Femur (tissue), 1 donor: ENCODE results near the gene POU2F2.

Source experiments
- DNase-seq: peaks from one replicate; pipeline ENCODE4 v3.0.0-alpha.2; 2017

The POU2F2 gene

DNA sequence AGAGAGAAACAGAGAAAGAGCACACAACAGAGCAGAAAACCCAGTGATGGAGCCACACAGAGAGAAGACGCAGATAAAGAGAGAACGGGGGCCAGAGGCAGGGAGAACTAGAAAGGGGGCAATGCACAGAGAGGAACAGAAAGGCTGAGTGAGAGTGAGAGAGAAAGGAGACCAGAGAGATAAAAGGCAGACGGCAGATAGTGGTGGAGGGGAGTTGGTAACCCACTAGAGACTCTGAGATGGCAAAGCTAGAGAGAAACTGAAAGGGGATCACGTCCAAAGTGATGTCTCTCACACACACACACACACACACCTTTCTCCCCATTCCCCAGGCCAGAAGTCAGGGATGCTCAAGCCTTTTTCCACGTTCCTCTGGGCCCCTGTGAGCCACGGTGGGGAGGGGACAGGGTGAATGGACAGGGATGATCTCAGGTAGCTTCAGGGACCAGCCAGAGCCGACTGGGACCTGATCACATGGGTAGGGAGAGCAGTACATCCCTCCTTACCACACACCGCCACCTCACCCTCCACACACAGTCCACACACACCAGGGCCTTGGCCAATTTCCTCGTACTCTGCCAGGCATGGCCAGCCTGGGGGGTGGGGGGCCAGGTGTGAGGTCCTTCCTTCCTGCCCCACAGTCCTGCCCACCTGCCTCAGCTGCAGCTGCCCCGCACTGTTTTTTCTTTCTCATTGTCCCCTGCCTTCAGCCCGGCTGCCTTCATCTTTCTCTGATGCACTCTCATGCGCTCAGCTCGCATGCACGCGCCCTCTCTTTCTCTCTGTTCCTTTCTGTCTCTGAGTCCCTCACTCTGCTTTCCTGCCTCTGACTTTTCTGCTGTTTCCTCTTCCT lies 22.5 kb upstream of the POU2F2 start:
- no peak for DNase-seq

DNA sequence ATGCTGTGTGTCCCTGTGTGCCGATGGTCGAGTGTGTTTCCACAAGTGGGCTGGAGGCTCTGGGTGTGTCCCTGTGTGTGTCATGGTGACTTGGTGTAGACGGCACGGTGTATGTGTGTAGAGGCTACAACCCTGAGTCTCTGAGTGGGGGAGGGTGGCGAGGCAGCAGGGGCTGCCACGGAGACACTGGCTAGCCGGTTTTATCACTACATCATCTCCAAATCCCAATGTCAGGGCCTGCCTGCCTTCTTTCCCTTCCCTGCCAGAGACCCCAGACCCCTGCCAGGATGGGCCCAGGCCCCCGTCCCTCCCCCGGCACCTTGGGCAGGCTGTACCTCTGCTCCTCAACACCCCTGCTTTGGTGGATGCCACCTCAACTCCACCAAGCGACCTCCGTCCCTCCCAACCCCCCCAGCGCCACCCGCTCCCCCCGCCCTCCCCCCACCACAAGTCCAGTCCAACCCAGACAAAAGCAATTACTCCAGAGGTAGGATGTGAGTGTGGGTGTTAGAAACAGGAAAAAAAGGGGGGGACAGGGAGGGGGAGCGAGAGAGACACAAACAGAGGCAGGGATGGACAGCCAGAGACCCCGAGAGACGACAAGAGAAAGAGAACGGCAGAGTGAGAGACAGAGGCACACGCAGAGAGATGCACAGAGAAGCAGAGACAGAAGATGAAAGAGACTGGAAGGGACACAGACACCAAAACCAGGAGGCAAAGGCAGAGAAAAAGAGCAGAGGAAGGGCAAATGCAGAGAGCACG lies 21.6 kb upstream of the POU2F2 start:
- no peak for DNase-seq

DNA sequence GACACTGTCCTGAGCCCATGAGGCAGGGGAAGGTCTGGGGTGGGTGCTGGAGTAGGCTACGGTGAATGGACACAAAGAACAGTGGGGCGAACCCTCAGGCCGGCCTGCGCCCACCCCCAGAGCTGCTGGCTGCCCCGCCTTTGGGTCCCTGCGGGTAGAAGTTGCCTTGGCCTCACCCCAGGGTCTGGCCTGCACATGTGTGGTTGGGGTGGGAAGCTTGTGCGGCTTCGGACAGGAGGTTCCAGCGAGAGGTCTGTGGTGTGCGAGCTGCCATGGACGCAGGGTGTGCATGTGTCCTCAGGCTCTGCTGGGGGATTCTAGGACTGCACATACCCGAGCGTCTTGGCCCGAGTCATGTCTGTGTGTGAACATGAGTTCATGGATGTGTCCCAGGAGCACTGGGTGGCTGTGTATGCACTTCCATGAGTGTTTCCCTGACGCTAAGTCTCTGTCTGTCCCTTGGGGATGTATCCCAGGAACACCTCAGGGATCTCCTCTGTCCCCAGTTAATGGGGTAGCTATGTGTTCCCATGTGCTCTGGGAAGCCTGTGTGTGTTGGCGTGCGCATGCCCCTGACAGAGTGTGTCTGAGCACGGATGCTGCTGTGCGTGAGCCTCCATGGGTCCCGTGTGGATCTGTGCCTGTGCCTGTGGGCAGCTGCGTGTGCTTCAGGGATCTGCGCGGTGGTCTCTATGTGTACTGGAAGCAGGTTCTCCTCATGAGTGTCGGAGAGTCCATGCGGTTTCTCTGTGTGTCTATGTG lies 20.8 kb upstream of the POU2F2 start:
- DNase-seq: no peak

DNA sequence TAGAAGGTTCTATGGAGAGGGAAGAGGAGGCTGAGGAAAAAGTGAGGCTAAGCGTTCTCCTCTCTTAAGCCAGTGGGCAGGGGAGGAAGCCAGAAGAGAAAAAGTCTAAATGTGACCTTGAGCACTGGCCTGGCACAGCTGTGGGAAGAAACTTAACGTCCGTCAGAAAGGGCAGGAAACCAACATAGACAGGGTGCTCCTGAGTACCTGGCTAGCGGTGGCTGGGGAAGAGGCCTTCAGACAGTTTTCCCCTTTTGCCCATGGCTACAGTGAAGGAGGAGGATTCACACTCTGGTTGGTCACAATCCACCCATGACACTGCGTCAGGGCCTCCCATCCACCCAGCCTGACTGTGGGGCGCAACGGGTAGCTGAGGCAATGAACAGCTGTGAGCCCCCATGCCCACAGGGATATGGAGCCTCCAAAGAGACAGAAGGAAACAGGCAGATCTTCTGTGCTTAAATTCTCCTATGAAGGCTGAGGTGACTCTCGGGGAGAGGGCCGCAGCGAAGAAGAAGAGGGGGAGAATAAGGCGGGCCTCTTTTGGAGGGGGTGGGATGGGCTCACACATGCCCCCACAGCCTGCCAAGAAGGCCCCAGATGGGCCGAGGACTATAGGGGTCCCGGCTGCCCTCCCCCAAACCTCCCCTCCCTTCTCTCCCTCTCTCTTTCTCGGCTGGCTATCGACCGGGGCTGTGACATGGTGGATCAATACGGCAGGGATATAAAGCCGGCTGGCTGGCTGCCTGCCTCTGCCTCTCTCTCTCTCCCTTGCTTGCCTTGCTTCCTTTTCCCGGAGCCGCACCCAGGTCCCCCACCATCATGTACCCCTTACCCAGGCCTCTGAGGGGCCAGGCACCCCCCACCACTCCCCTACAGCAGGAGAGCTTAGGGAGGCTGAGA lies 19.8 kb upstream of the POU2F2 start:
- no peak for DNase-seq

DNA sequence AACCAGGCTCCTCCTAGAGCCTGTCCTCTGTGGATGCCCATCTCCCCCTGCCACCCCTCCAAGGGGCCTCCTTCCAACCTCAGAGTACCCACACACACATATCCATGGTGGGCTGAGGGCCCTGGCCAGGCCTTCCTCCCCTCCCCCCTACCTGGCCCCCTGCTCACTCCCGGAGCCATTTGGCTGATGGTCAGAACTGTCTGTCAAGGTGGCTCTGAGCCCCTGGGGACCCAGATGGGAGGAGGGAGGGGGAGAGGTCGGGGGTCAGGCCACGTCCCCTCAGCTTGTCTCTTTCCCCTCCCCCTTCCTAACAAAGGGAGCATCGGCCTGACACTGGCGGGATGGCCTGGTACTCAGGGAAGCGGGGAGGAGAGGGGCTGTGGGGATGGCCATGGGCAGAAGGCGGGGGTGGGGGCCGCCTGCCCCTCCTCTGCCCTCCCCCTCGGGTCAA lies 18.7 kb upstream of the POU2F2 start:
- no peak for DNase-seq

DNA sequence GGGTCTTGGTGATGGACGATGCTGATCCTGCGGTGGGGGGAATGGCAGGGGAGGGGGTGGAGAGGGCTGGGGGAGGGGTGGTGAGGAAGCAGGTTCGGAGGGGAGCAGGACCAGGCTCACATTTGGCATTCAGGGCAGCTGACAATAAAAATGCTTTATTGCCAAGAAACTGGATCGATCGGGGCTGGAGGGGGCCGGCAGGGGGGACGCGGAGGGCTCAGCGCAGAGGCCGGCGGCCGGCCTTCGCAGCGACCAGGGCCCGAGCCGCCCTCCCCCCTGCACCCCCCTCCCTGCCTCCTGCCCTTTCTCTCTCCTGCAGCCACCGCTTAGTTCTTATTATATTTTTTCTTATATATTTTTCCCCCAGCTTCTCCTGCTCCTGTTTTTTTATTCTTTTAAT lies 18.1 kb upstream of the POU2F2 start:
- no peak for DNase-seq

DNA sequence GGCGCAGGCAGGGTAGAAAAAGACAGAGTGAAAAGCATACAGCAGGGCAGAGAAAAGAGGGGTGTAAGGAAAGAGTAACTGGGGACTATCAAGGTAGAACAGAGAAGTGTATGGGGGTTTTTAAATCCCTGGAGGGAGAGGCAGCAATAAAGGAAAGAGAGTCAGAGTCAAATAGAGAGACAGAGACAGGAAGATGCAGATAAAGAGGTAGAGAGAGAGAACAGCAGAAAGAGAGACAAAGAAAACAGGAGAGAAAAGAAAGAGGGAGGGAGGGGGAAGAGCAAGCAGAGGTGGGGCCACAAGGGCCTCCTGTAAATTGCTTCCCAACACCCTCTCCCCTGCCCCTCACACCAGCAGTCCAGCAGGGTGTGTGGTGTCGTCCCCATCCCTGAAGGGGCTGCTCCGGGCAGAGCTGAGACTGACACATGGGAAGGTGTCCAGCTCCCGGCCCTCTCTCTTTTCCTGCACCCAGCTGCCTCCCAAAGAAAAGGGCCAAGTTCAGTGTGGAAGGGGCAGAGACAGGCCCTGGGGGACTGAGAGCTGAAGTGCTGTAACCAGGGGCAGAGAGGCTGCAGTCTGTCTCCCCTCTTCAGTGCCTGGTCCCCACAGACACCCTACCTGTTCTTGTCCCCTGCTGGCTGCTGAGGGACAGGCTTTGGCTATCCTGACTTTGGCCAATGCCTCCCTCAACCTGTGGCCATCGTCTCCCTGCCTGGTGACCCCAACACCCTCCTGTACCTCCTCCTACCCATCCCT lies 17.4 kb upstream of the POU2F2 start:
- no peak for DNase-seq

DNA sequence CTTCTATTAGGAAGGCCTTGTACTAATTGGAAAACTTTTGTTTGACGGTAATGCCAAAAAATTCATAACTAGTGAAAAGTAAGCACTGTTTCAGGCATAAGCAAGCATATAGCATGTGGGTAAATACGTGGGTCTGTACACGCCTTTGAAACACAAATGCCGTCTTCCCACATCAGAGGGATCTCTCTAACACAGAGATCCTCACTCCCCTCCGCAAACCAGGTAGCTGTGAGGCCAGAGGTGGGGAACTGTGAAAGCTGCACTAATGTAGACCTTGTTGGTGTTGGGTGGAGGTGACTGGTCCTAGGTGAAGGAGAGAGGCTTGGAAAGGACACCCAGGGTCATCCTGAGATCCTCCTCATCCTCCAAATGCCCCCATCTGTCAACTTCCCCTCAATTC lies 16.0 kb upstream of the POU2F2 start:
- no peak for DNase-seq

DNA sequence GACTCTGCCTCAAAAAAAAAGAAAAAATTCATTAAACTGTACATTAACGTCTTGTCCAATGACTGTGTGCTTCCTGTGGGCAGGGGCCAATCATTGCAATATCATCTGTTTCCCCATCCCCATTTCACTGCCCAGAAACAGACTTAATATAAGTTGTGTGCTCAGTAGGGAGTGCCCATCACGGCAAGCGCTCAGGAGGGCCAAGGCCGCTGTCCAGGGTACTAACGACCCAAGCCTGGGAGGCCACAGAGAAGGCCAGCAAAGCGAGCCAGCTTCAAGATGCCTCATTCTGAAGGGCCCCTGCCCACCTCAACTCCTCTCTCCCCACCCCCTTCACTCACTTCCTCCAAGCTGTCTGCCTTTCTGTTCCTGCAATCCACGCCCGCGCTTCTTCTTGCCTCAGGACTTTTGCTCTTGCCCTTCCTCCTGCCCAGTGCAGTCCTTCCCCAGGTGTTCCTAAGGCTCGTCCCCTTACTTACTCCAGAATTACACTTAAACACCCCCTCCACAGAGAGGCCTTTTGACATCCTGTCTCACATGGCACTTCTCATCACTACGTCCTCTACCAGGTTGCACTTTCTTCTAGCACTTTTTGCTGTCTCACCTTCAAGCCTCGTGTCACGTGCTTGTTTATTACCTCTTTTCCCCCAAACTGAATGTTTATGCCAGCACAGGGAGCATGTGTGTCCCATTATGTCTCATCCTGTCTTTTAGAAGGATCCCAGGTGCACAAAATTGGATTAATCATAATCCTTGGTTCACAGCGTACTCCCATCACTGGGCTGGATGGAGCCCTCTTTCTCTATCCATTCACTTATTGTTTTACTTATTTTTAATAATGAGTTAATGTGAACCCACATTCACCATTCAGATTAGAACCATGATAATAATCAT lies 11.3 kb upstream of the POU2F2 start:
- DNase-seq: no peak

DNA sequence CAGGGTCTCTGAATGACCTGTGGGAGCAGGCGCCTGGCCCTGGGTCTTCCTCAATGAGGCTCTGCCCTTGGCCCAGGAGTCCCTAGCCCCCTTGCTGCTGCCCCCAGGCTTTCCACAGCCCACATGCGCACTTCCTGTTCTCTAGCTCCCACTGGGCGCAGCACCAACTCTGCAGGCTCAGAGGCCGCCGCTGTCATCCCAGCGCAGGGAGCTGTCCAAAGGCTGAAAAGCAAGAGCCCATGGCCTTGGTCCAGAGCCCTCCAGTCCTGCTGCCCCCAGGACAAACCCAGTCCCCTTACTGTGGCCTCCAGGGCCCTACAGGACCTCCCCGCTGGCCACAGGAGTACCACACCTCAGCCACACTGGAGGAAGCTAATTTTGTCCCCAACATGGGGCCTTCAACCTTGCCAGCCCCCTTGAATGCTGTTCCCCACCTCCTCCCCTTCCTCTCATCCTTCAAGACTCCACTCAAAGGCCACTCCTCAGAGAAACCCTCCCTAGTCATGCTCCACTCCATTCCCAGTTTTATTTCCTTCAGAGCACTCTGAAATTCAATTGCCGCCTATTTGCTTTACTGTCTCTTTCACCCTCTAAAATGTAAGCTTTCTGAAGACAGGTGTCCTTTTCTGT lies 8.0 kb upstream of the POU2F2 start:
- peak; percentile 84 for DNase-seq

DNA sequence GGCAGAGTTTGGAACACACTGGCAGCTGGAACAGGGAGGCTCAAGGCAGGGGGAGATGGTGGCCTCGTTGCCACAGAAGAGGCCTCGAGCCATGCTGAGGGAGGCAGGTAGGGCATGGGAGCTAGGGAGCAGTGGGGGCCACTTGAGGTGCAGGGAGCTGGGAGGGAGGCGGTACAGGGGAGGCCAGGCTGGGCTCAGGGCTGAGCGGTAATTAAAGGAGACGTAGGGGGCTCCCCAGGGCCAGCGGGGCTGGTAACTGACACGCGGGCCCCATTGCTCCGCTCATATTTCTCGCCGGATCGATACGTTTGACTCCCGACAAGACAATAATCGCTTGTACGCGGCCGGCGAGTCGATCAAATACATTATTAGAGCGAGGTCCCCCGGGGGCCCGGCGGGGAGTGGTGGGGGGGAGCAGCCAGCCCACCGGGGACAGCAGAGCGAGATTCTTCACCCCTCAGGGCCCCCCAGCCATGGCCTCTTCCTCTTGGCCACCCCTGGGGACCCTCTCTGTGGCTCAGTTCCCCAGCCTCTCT lies 2.4 kb upstream of the POU2F2 start:
- no peak for DNase-seq

DNA sequence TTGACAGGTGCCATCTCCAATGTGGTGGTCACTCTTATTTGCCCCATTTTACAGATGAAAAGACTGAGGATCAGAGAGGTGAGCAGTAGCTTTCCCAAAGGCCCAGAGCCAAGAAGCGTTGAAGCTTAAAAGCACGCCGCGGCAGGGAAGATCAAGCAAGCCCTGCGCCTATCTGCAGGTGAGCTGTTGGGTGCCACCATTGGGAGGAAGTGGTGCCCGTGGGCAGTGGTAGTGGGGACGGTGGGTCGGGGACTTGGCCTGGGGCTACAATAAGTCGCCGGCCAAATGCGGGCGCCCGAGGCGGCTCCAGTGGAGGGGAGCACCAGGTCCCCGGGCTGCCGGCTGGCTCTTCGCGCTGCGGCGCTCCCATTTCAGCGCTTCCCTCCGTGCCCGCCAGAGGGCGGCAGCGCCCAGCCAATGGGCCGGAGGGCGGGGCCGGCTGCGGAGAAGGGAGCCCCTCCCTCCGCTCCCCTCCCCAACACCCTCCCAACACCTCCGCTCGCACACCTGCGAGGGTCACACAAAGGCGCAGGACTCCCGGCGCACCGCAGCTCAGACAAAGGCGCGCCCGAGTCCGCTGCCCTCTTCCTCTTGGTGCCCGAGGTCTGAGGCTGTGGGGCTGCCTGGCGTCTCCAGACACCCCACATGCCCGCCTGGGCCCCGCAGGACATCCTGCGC lies 744 bp upstream of the POU2F2 start:
- DNase-seq: peak; percentile 68

DNA sequence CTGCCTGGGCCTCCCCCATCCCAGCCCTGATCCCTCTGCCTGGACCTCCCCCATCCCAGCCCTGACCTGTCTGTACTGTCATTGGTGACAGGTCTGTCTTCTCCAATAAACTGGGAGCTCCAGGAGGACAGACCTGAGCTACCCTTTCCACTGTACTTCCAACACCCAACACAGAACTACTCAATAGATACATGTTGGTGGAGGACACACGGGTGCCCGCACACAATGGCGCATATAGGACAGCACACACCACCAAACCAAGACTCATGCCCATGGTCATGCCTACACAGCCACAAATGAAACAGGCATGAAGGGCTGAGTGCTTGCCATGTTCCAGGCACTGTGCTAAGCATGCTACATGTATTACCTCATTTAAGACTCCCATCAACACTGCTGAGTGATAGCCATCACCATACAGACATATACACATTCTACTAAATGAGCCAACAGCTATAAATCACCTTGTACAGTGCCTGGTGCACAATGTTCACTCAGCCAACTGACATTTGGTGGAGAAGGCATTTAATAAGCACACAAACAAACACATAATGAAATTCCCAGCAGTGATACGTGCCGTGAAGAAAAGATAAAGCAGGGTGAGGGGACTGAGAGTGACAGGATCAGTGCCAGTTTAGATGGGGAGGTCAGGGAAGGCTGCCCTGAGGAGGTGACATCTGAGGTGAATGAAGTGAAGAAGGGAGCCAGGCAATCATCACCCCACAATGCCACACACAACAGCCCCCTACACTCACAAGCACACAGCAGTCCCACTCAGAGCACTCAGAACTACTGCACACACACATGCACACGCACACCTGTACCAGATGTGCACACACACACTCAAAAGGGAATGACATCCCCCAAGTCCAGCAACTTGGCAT lies 857 bp downstream of the POU2F2 start:
- DNase-seq: no peak

DNA sequence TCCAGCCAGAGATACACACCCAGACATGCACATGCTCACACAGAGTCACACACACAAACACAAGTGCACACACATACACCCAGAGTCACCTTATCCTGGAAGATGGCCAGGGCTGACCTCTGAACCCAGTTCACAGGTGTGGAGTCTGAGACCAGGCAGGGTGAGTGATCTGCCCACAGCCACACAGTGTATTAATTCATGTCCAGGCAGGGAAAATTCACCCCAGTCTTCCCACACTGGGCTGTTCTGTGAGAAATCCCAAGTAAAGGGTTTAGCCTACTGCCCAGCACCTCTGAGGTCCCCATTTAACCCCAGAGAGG lies 2.0 kb downstream of the POU2F2 start:
- DNase-seq: no peak

DNA sequence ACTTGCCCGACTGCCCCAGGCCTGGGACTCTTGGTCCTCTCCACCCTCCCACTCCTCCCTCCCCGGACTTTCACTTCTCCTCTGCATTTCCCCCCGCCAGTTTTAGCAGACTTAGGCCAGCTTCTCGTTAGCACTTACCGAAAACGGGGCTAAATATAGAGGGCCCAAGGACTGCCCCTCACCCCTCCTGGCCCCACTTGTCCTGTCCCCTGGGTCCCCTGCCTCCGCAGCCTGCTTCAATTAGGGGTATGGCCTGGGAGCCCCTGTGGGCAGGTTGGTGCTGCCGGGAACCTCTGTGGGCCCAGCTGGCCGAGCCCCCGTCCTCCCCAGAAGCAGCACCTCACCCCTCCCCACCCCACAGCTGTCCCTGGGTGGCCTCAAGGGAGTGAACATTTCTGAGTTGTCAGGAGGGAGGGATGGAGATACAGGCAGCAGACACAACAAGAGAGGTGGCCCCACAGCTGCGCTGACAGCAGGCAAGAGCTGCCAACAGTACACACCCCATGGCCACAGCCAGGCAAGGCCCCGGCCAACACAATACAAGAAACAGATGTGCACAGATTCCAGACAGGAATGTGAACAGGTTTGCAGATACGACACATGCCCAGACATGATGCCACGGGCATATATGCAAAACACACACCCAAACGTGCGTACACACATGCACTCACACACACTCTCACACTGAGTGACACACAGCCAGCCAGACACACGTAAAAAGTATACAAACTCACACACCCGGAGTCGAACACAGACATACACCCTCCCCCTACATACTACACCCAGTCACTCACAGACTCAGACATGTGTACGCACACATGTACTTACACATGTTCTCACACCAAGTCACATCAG lies 2.6 kb downstream of the POU2F2 start:
- peak; percentile 64 for DNase-seq

DNA sequence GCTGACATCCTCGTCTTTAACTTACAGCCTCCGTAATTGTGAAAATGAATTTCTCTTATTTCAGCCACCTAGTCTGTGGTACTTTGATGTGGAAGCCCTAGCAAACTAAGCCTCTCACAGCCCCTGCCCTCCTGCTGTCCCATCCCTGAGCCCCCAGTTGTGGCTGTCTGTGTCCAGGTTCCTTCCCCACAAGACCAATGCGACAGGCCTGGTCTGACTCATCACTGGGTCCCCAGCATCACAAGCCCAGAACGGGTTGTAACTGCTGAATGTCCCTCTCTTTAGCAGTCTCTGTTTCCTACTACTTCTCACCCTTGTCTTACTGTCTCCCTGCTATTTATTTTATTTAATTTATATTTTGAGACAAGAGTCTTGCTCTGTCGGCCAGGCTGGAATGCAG lies 5.7 kb downstream of the POU2F2 start:
- no peak for DNase-seq

DNA sequence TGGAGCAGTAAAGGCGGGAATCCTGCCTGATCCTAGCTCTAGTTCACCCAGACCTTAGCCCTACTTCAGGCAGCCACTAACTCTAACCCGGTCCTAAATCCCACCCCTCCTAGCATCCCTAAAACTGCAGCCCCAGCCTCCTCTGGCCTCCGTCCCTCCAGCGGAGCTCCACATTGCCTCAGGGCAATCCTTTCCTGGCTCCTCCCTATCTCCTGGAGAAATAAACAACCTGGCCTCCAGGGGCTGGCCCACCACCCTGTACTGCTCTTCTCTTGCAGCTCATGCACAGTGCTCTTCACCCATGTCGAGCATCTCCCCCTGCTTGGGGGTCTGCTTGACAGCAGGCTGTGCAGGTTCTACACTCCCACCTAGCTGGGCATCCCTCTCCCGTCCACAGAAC lies 6.7 kb downstream of the POU2F2 start:
- no peak for DNase-seq
